Caco-2 (cell line): Measurements from ENCODE around the gene WARS2. TPM values are rescaled to one million over a fixed set of nuclear protein-coding genes. Genes with fewer than 3 reads are reported as not detected.

Experiments used
- BruUV-seq: library from RNA; stranded (reverse); fragments of 400-500 nt; replicated peaks from 2 replicates; lab custom pipeline; 2021; lab: Mats Ljungman, UMichigan
- CTCF ChIA-PET: fragments of 300-600 bp; sonication (Branson Sonifier 250); formaldehyde crosslinking; loops from one replicate; lab custom pipeline; 2022; ENCODE audit warnings: antibody characterized with exemption; lab: Charles Lee
- POLR2A ChIA-PET: fragments of 300-600 bp; sonication (Branson Sonifier 250); formaldehyde crosslinking; loops from one replicate; lab custom pipeline; 2022; ENCODE audit warnings: antibody characterized with exemption; lab: Charles Lee
- DNase-seq, 2 experiments: peaks; one replicate each; pipeline versions ENCODE4 v3.0.0 to v3.0.0-alpha.2; 2020 to 2022
- H3K27me3 ChIP-seq: replicated peaks from 2 replicates; pipeline ENCODE4 v1.6.0; 2011; ENCODE audit warnings: low read length; ENCODE audit not compliant: control insufficient read depth, insufficient read depth
- H3K36me3 ChIP-seq: 2 replicates; pipeline ENCODE4 v1.5.1; 2011; ENCODE audit warnings: low read length; ENCODE audit not compliant: control insufficient read depth, insufficient read depth
- H3K4me1 ChIP-seq: fragments of 250-450 bp; sonication (Bioruptor Pico); 2 replicates; pipeline ENCODE4 v1.5.1; 2020; ENCODE audit warnings: mild to moderate bottlenecking
- H3K4me3 ChIP-seq: 2 replicates; pipeline ENCODE4 v1.5.1; 2011; ENCODE audit warnings: low read depth, mild to moderate bottlenecking, control low read depth, low read length
- H3K9me3 ChIP-seq: fragments of 250-450 bp; sonication (Bioruptor Pico); 2 replicates; pipeline ENCODE4 v1.5.1; 2020; ENCODE audit warnings: mild to moderate bottlenecking, moderate library complexity
- H3K27ac Mint-ChIP-seq: one replicate; pipeline ENCODE4 v1.8.0; 2022; ENCODE audit warnings: mixed read lengths; ENCODE audit not compliant: unreplicated experiment
- H3K27me3 Mint-ChIP-seq: one replicate; pipeline ENCODE4 v1.8.0; 2022; ENCODE audit warnings: mixed read lengths; ENCODE audit not compliant: insufficient read depth, unreplicated experiment
- H3K36me3 Mint-ChIP-seq: one replicate; pipeline ENCODE4 v1.8.0; 2022; ENCODE audit warnings: mild to moderate bottlenecking, mixed read lengths; ENCODE audit not compliant: insufficient read depth, unreplicated experiment
- H3K4me1 Mint-ChIP-seq: one replicate; pipeline ENCODE4 v1.8.0; 2022; ENCODE audit warnings: low read depth, mixed read lengths; ENCODE audit not compliant: unreplicated experiment
- H3K4me3 Mint-ChIP-seq: one replicate; pipeline ENCODE4 v1.8.0; 2022; ENCODE audit warnings: mild to moderate bottlenecking, moderate library complexity, mixed read lengths; ENCODE audit not compliant: unreplicated experiment
- H3K9me3 Mint-ChIP-seq: one replicate; pipeline ENCODE4 v1.8.0; 2022; ENCODE audit warnings: mixed read lengths; ENCODE audit not compliant: unreplicated experiment
- intact Hi-C: fragments of 100-400 bp; cut with micrococcal nuclease; formaldehyde crosslinking; loops from one replicate; pipeline ENCODE4 v1.10.0; 2022; ENCODE audit not compliant: unreplicated experiment
- total RNA-seq: library from RNA; stranded (reverse); gene quantifications from 2 replicates; pipeline ENCODE4 v1.2.3, GENCODE V29; 2022
- TF ChIP-seq, protein P1 (sequence below), 2 experiments: fragments of 200-600 bp in 1 of 2; IDR thresholded peaks; 1 replicate in 1 of 2; 2 replicates in 1 of 2; pipeline versions ENCODE4 v1.5.1 to v1.8.0; 2011 to 2022; ENCODE audit warnings: antibody characterized with exemption in 1 of 2, control low read depth in 1 of 2, inconsistent platforms in 1 of 2, low read depth in 1 of 2, low read length in 1 of 2, mild to moderate bottlenecking in 1 of 2, moderate library complexity in 1 of 2; ENCODE audit not compliant: insufficient read depth in 1 of 2, severe bottlenecking in 1 of 2, unreplicated experiment in 1 of 2

The WARS2 gene
- total RNA-seq, 1 experiment from 2014 or later: 11.9 TPM

DNA sequence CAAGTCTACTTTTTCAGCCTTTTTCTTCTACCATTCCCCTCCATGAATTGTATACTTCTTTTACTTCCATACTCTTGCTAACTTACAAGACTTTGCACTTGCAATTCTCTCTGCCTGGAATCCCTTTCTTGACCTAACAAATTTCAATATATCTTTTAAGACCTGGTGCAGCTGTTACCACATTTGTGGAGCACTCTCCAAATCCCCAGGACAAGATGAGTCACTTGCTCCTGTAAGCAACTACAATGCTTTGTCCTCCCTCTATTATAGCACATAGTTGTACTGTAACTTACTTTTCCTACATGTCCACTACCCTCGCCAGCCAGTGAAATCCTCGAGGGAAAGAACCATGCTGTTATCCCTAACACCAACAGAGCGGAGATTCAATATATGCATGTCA, 43.1 kb downstream of the WARS2 start:
- Mint-ChIP-seq H3K36me3 (no peaks in the 10 kb centered on the region), H3K4me1 (peaks cover 6% of the 10 kb centered on the region), H3K4me3 (no peak overlapping the region), H3K27ac (no peak overlapping the region), H3K27me3 (no peaks in the 10 kb centered on the region), H3K9me3 (no peaks in the 10 kb centered on the region)
- BruUV-seq: no TSS peak
- H3K36me3 ChIP-seq: no peaks in the 10 kb centered on the region
- DNase-seq: no peak
- no peaks in the 10 kb centered on the region for H3K27me3 ChIP-seq
- no peaks in the 10 kb centered on the region for H3K9me3 ChIP-seq
- no peak overlapping the region for H3K4me3 ChIP-seq
- TF ChIP-seq, protein P1, sequence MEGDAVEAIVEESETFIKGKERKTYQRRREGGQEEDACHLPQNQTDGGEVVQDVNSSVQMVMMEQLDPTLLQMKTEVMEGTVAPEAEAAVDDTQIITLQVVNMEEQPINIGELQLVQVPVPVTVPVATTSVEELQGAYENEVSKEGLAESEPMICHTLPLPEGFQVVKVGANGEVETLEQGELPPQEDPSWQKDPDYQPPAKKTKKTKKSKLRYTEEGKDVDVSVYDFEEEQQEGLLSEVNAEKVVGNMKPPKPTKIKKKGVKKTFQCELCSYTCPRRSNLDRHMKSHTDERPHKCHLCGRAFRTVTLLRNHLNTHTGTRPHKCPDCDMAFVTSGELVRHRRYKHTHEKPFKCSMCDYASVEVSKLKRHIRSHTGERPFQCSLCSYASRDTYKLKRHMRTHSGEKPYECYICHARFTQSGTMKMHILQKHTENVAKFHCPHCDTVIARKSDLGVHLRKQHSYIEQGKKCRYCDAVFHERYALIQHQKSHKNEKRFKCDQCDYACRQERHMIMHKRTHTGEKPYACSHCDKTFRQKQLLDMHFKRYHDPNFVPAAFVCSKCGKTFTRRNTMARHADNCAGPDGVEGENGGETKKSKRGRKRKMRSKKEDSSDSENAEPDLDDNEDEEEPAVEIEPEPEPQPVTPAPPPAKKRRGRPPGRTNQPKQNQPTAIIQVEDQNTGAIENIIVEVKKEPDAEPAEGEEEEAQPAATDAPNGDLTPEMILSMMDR (IDR thresholded peaks at IDR 0.05; ENCODE audit: insufficient read depth in 1 of 2, low read depth in 1 of 2, low read length in 1 of 2, severe bottlenecking in 1 of 2, unreplicated experiment in 1 of 2): no peak
- H3K4me1 ChIP-seq: no peaks in the 10 kb centered on the region
- ChIA-PET CTCF (no interaction called here), POLR2A (no interaction called here)
- intact Hi-C loops: no loop called here

DNA sequence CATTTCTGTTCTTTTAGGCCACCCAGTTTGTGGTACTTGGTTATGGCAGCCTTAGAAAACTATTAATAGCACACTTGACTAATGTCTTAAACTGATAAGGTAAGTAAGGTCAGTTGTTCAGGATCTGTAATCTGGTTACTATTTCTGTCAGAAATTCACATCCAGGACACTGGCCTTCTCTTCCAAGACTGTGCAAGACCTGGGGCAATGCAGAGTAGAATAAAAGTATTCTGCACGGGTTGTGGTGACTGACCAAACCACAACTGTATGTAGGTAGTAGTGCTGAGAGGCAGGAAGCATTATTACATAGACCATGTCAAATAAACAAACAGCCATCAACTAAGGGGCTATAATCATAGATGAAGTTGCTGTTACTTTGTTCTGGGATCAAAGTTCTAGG, 46.7 kb downstream of the WARS2 start:
- TF ChIP-seq, protein P1 (IDR thresholded peaks at IDR 0.05; ENCODE audit: insufficient read depth in 1 of 2, low read depth in 1 of 2, low read length in 1 of 2, severe bottlenecking in 1 of 2, unreplicated experiment in 1 of 2): no peak
- no peak overlapping the region for H3K4me3 Mint-ChIP-seq
- Histone ChIP-seq H3K4me3 (no peak overlapping the region), H3K4me1 (no peaks in the 10 kb centered on the region), H3K9me3 (no peaks in the 10 kb centered on the region), H3K36me3 (no peaks in the 10 kb centered on the region), H3K27me3 (no peaks in the 10 kb centered on the region)
- H3K27ac Mint-ChIP-seq: no peak overlapping the region
- H3K27me3 Mint-ChIP-seq: no peaks in the 10 kb centered on the region
- BruUV-seq: no TSS peak
- no peaks in the 10 kb centered on the region for H3K36me3 Mint-ChIP-seq
- no peak for DNase-seq
- no peaks in the 10 kb centered on the region for H3K9me3 Mint-ChIP-seq
- POLR2A ChIA-PET: no interaction called here
- CTCF ChIA-PET: no interaction called here
- peaks cover 6% of the 10 kb centered on the region for H3K4me1 Mint-ChIP-seq
- intact Hi-C loops: no loop called here

DNA sequence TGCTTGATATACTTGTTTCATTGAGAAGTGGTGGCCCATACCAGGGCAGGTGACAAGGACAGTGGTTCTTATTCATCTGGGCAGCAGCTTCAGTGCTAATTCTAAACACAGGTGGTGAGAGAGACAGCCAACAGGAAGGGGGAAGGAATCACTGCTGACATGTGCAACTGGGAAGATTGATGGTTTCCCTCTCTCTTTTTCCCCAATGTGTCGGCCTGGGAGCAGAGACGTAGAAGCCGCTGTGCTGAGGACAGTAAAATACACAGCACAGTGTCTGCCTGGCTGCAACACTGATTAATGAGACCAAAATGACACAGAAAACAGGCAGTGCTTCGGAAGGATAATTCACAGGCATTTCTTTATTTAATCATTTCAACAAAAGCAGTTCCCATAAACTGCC, 48.8 kb downstream of the WARS2 start:
- Histone ChIP-seq H3K9me3 (no peaks in the 10 kb centered on the region), H3K4me1 (no peaks in the 10 kb centered on the region), H3K36me3 (no peaks in the 10 kb centered on the region), H3K27me3 (no peaks in the 10 kb centered on the region), H3K4me3 (no peak overlapping the region)
- POLR2A ChIA-PET: no interaction called here
- Mint-ChIP-seq H3K4me1 (no peaks in the 10 kb centered on the region), H3K9me3 (no peaks in the 10 kb centered on the region), H3K27ac (no peak overlapping the region), H3K36me3 (no peaks in the 10 kb centered on the region), H3K27me3 (no peaks in the 10 kb centered on the region), H3K4me3 (no peak overlapping the region)
- TF ChIP-seq, protein P1 (IDR thresholded peaks at IDR 0.05; ENCODE audit: insufficient read depth in 1 of 2, low read depth in 1 of 2, low read length in 1 of 2, severe bottlenecking in 1 of 2, unreplicated experiment in 1 of 2): no peak
- no TSS peak for BruUV-seq
- no peak for DNase-seq
- CTCF ChIA-PET: no interaction called here
- intact Hi-C loops: no loop called here
